Ovary (tissue), 9 donors: ENCODE data around the gene CEP162. TPM values are rescaled to one million over a fixed set of nuclear protein-coding genes. Genes with fewer than 3 reads are reported as not detected.

Experiments
- polyA plus RNA-seq, 2 donors: library from polyadenylated mRNA; stranded (reverse); fragments of 200-250 nt in 1 of 2; fragments of 350-450 nt in 1 of 2; fragmentation: Illumina TruSeq in 1 of 2; extraction: RNeasy Lipid Tissue Mini Kit (QIAGEN cat#74804) in 1 of 2; gene quantifications; one replicate each; pipeline ENCODE4 v1.2.3, GENCODE V29; 2013 to 2014
- total RNA-seq, 7 donors: library from RNA; depleted of rRNA in 2 of 7; stranded (reverse); fragments of >200 nt in 2 of 7; fragmentation: NEBNext Ultra II Directional in 3 of 7; extraction: Animal tissue kit (Norgen Biotek cat#: 25700) in 3 of 7; gene quantifications; one replicate each; pipeline versions ENCODE4 v1.1.0 to v1.2.4, GENCODE V29; 2016 to 2023
- donor health status: DM: no; HTN: no; CAD: no; lungs with moderate emphysema.
- donor health status: DM: no; HTN: no; CAD: no.
- donor health status: Bipolar disorder and iron deficiency.
- donor health status: DM: yes; HTN: yes; CAD: no.
- donor health status: DM: no; HTN: no; CAD: no.
- donor health status: DM: yes; HTN: yes; CAD: no.

CEP162 gene
- total and polyA plus RNA-seq, 9 donors, result 5.3 to 16.8 (median 9.7) TPM

Other genes starting within 250 kb of the CEP162 start
- gene MRAP2, start 193.9 kb downstream of the CEP162 start, total RNA-seq, result 1 to 10 TPM in 3 of 7 donors, under 1 TPM in 4; 0.20 to 2.6 (median 0.83) TPM
- gene MRAP2, start 193.9 kb downstream of the CEP162 start, polyA plus RNA-seq, result 1 to 10 TPM; 1.2 to 4.7 TPM